PFSK-1 (cell line): ENCODE results near the gene TMTC2.

Experiments used
- FOXP2 ChIP-seq: optimal IDR thresholded peaks from 2 replicates; pipeline ENCODE3; 2011; ENCODE audit warnings: borderline replicate concordance, control low read depth, inconsistent platforms; ENCODE audit not compliant: insufficient read depth; ENCODE audit errors: extremely low read length, extremely low read depth
- POLR2AphosphoS5 ChIP-seq: IDR thresholded peaks from 2 replicates; pipeline ENCODE4 v1.6.1; 2012; ENCODE audit warnings: low read depth, mild to moderate bottlenecking, control low read depth, low read length, moderate library complexity
- REST ChIP-seq, 2 experiments: IDR thresholded peaks; 2 replicates each; pipeline versions ENCODE4 v1.6.1 to v1.8.0; 2011 to 2012; ENCODE audit warnings: low read depth in 2 of 2, low read length in 2 of 2, control low read depth in 1 of 2, inconsistent platforms in 1 of 2, mild to moderate bottlenecking in 1 of 2, moderate library complexity in 1 of 2; ENCODE audit not compliant: insufficient read depth in 1 of 2
- SIN3A ChIP-seq: IDR thresholded peaks from 2 replicates; pipeline ENCODE4 v1.6.1; 2012; ENCODE audit warnings: mild to moderate bottlenecking, low read length, moderate library complexity, borderline replicate concordance; ENCODE audit not compliant: insufficient read depth
- TAF1 ChIP-seq: IDR thresholded peaks from 2 replicates; pipeline ENCODE4 v1.6.1; 2012; ENCODE audit warnings: low read length, control low read depth, borderline replicate concordance; ENCODE audit not compliant: insufficient read depth

- no peak for TF ChIP-seq REST (IDR thresholded peaks at IDR 0.05; ENCODE audit: insufficient read depth in 1 of 2, low read depth in 2 of 2, low read length in 2 of 2)
- TF ChIP-seq TAF1 = no peak
- TF ChIP-seq SIN3A = no peak
- no peak for TF ChIP-seq POLR2AphosphoS5
- TF ChIP-seq FOXP2 = no peak
These were observed 458.7 kb downstream of the TMTC2 start for GRCh38 chr12:83145325-83145840.
